H1 (cell line): ENCODE results near the gene PPP2R2B. TPM values are rescaled to one million over a fixed set of nuclear protein-coding genes. Genes with fewer than 3 reads are reported as not detected.

ENCODE experiments used
- CTCF ChIA-PET: fragments of 300-600 bp; sonication (Branson Sonifier 250); formaldehyde crosslinking; loops from one replicate; lab custom pipeline; 2021; ENCODE audit not compliant: partially characterized antibody; lab: Charles Lee
- POLR2A ChIA-PET: fragments of 300-600 bp; sonication (Branson Sonifier 250); formaldehyde crosslinking; loops from one replicate; lab custom pipeline; 2021; ENCODE audit warnings: inconsistent platforms; ENCODE audit not compliant: partially characterized antibody; lab: Charles Lee
- DNase-seq, 2 experiments: peaks; one replicate each; pipeline versions ENCODE4 v3.0.0 to v3.0.0-alpha.2; 2010 to 2022; ENCODE audit warnings: low spot score in 2 of 2, low read depth in 1 of 2, mixed read lengths in 1 of 2
- FAIRE-seq: peaks from 2 replicates; lab custom pipeline; 2011; peaks lifted over from hg19 to GRCh38; lab: Jason Lieb, UNC
- H2AFZ ChIP-seq: 2 replicates; pipeline ENCODE4 v1.8.1; 2012; ENCODE audit warnings: low read length, inconsistent platforms
- H2AK5ac ChIP-seq: 2 replicates; pipeline ENCODE4 v1.6.1; 2013; ENCODE audit warnings: low read depth, low read length
- H2BK120ac ChIP-seq: replicated peaks from 2 replicates; pipeline ENCODE3; 2013; ENCODE audit warnings: low read depth, low read length, inconsistent platforms
- H2BK12ac ChIP-seq: 2 replicates; pipeline ENCODE4 v1.6.1; 2013; ENCODE audit warnings: low read depth, low read length
- H2BK15ac ChIP-seq: 2 replicates; pipeline ENCODE4 v1.6.1; 2013; ENCODE audit warnings: low read length
- H2BK20ac ChIP-seq: 2 replicates; pipeline ENCODE4 v1.6.1; 2013; ENCODE audit warnings: low read length
- H2BK5ac ChIP-seq: 2 replicates; pipeline ENCODE4 v1.6.1; 2013; ENCODE audit warnings: low read depth, low read length
- H3K14ac ChIP-seq: 2 replicates; pipeline ENCODE4 v1.6.1; 2013; ENCODE audit warnings: inconsistent platforms; ENCODE audit not compliant: insufficient read length
- H3K18ac ChIP-seq: 2 replicates; pipeline ENCODE4 v1.6.1; 2013; ENCODE audit warnings: low read length; ENCODE audit errors: extremely low read depth
- H3K23ac ChIP-seq: 2 replicates; pipeline ENCODE4 v1.6.1; 2013; ENCODE audit warnings: inconsistent platforms; ENCODE audit not compliant: insufficient read length
- H3K23me2 ChIP-seq: 2 replicates; pipeline ENCODE4 v1.6.1; 2013; ENCODE audit warnings: low read depth, low read length
- H3K27ac ChIP-seq: 2 replicates; pipeline ENCODE4 v1.6.1; 2011; ENCODE audit warnings: low read depth, low read length, inconsistent platforms
- H3K27me3 ChIP-seq, 4 experiments: replicated peaks in 1 of 4; 1 replicate in 1 of 4; 2 replicates in 3 of 4; pipeline versions ENCODE4 v1.6.1 to v1.8.1; 2011 to 2013; ENCODE audit warnings: low read length in 3 of 4, mild to moderate bottlenecking in 3 of 4, inconsistent platforms in 2 of 4, mixed read lengths in 2 of 4, moderate library complexity in 1 of 4; ENCODE audit not compliant: control insufficient read depth in 3 of 4, insufficient read depth in 3 of 4; ENCODE audit errors: extremely low read depth in 1 of 4
- H3K36me3 ChIP-seq, 4 experiments: 2 replicates each; pipeline versions ENCODE4 v1.6.1 to v1.8.1; 2011 to 2013; ENCODE audit warnings: mild to moderate bottlenecking in 4 of 4, low read length in 3 of 4, moderate library complexity in 2 of 4, control low read depth in 1 of 4, inconsistent platforms in 1 of 4; ENCODE audit not compliant: insufficient read depth in 4 of 4, control insufficient read depth in 2 of 4
- H3K4ac ChIP-seq: replicated peaks from 2 replicates; pipeline ENCODE3; 2013; ENCODE audit warnings: low read length, low read depth, mixed read lengths, inconsistent platforms; ENCODE audit not compliant: insufficient read length
- H3K4me1 ChIP-seq, 4 experiments: replicated peaks in 1 of 4; 1 replicate in 1 of 4; 2 replicates in 3 of 4; pipeline versions ENCODE4 v1.6.1 to v1.8.1; 2011 to 2013; ENCODE audit warnings: low read length in 3 of 4, inconsistent platforms in 2 of 4, mixed read lengths in 1 of 4; ENCODE audit not compliant: insufficient read depth in 4 of 4, control insufficient read depth in 3 of 4
- H3K4me2 ChIP-seq, 2 experiments: 2 replicates each; pipeline versions ENCODE4 v1.6.1 to v1.8.1; 2011 to 2013; ENCODE audit warnings: low read depth in 2 of 2, low read length in 2 of 2, control low read depth in 1 of 2, inconsistent platforms in 1 of 2, mild to moderate bottlenecking in 1 of 2; ENCODE audit not compliant: insufficient read depth in 1 of 2
- H3K4me3 ChIP-seq, 4 experiments: fragments of 200-600, 300-600 bp in 1 of 4; sonication (generic), shearing (Covaris generic), sonication (Bioruptor Twin) in 1 of 4; 2 replicates each; pipeline versions ENCODE4 v1.5.1 to v1.8.1; 2011 to 2016; ENCODE audit warnings: low read length in 4 of 4, low read depth in 3 of 4, control low read depth in 2 of 4, inconsistent platforms in 2 of 4, mild to moderate bottlenecking in 2 of 4, mixed read lengths in 1 of 4, moderate library complexity in 1 of 4; ENCODE audit not compliant: insufficient read depth in 2 of 4; ENCODE audit errors: extremely low read depth in 1 of 4
- H3K56ac ChIP-seq: replicated peaks from 2 replicates; pipeline ENCODE3; 2013; ENCODE audit warnings: low read depth, mild to moderate bottlenecking, mixed read lengths, low read length, inconsistent platforms; ENCODE audit not compliant: insufficient read length
- H3K79me1 ChIP-seq: 2 replicates; pipeline ENCODE4 v1.6.1; 2013; ENCODE audit warnings: low read depth, low read length, control low read depth
- H3K79me2 ChIP-seq, 2 experiments: 2 replicates each; pipeline versions ENCODE4 v1.6.1 to v1.8.1; 2012 to 2013; ENCODE audit warnings: low read length in 2 of 2, mild to moderate bottlenecking in 2 of 2, inconsistent platforms in 1 of 2; ENCODE audit not compliant: insufficient read depth in 2 of 2, control insufficient read depth in 1 of 2
- H3K9ac ChIP-seq, 4 experiments: replicated peaks in 1 of 4; 1 replicate in 1 of 4; 2 replicates in 3 of 4; pipeline versions ENCODE4 v1.6.1 to v1.8.1; 2011 to 2013; ENCODE audit warnings: low read depth in 3 of 4, low read length in 3 of 4, control low read depth in 2 of 4, mild to moderate bottlenecking in 2 of 4, moderate library complexity in 2 of 4, inconsistent platforms in 1 of 4; ENCODE audit errors: extremely low read depth in 1 of 4
- H3K9me3 ChIP-seq, 2 experiments: 2 replicates each; pipeline versions ENCODE4 v1.6.1 to v1.8.1; 2012 to 2013; ENCODE audit warnings: mild to moderate bottlenecking in 2 of 2, moderate library complexity in 2 of 2, control low read depth in 1 of 2, inconsistent platforms in 1 of 2, low read depth in 1 of 2, low read length in 1 of 2, mixed read lengths in 1 of 2; ENCODE audit not compliant: insufficient read depth in 2 of 2
- H4K20me1 ChIP-seq, 2 experiments: replicated peaks in 1 of 2; 2 replicates each; pipeline versions ENCODE3 to v1.8.1; 2011 to 2013; ENCODE audit warnings: inconsistent platforms in 2 of 2, low read length in 2 of 2, mild to moderate bottlenecking in 1 of 2; ENCODE audit not compliant: insufficient read depth in 2 of 2, control insufficient read depth in 1 of 2
- H4K5ac ChIP-seq: 2 replicates; pipeline ENCODE4 v1.6.1; 2013; ENCODE audit warnings: low read length, low read depth, mixed read lengths, inconsistent platforms; ENCODE audit not compliant: insufficient read length
- H4K8ac ChIP-seq: 2 replicates; pipeline ENCODE4 v1.8.0; 2013; ENCODE audit warnings: mild to moderate bottlenecking, moderate library complexity, low read length, inconsistent platforms; ENCODE audit not compliant: insufficient read depth; ENCODE audit errors: extremely low read depth
- H4K91ac ChIP-seq: replicated peaks from 2 replicates; pipeline ENCODE3; 2013; ENCODE audit warnings: low read length, mixed read lengths, inconsistent platforms; ENCODE audit not compliant: insufficient read length
- CEBPB ChIP-seq: IDR thresholded peaks from 2 replicates; pipeline ENCODE4 v1.6.1; 2012; ENCODE audit warnings: low read depth, low read length
- CREB1 ChIP-seq: IDR thresholded peaks from 2 replicates; pipeline ENCODE4 v1.6.1; 2012; ENCODE audit warnings: inconsistent platforms
- RAD21 ChIP-seq, 2 experiments: IDR thresholded peaks in 1 of 2; conservative IDR thresholded peaks in 1 of 2; 2 replicates each; pipeline ENCODE4 v1.6.1; 2011; ENCODE audit warnings: low read depth in 2 of 2, low read length in 2 of 2, improper control_type of control experiment in 1 of 2, inconsistent platforms in 1 of 2, mild to moderate bottlenecking in 1 of 2, moderate library complexity in 1 of 2
- SP2 ChIP-seq: IDR thresholded peaks from 2 replicates; pipeline ENCODE4 v1.6.1; 2012; ENCODE audit warnings: mild to moderate bottlenecking, low read length, inconsistent platforms
- SP4 ChIP-seq: IDR thresholded peaks from 2 replicates; pipeline ENCODE4 v1.6.1; 2012; ENCODE audit warnings: low read length, inconsistent platforms
- YY1 ChIP-seq: IDR thresholded peaks from 2 replicates; pipeline ENCODE4 v1.6.1; 2011; ENCODE audit warnings: low read depth, mild to moderate bottlenecking, low read length
- WGBS, 2 experiments: shearing (Covaris generic) in 1 of 2; methylation state at CpG; one replicate each; pipeline versions ENCODE4 v1.1.6 to v1.1.7; 2013 to 2015; ENCODE audit warnings: low lambda C conversion rate in 2 of 2, mixed read lengths in 2 of 2, inconsistent platforms in 1 of 2, low coverage in 1 of 2, missing lambda C conversion rate in 1 of 2; ENCODE audit not compliant: insufficient replicate concordance in 2 of 2, insufficient coverage in 1 of 2, insufficient read length in 1 of 2; ENCODE audit errors: extremely low coverage in 1 of 2, missing lambda C conversion rate in 1 of 2; 5-methylcytosine and 5-hydroxymethylcytosine counted together
- polyA plus RNA-seq, 7 experiments: library from polyadenylated mRNA; depleted of rRNA in 3 of 7; stranded (reverse) in 5 of 7; unstranded in 2 of 7; fragments of >200 nt in 5 of 7; fragments of 200-250 nt in 2 of 7; gene quantifications; 1 replicate in 5 of 7; 2 replicates in 1 of 7; 4 replicates in 1 of 7; pipeline versions ENCODE4 v1.2.1 to v1.2.3, GENCODE V29; 2011 to 2013; ENCODE audit warnings: missing spikeins in 2 of 7, mixed read lengths in 2 of 7
- total RNA-seq: library from RNA; stranded (reverse); fragmentation: NEBNext Ultra II Directional; extraction: Animal tissue kit (Norgen Biotek cat#: 25700); gene quantifications from 2 replicates; pipeline ENCODE4 v1.2.1, GENCODE V29; 2021
- TF ChIP-seq, protein P1 (sequence below): IDR thresholded peaks from 2 replicates; pipeline ENCODE4 v1.6.1; 2011; ENCODE audit warnings: low read depth, mild to moderate bottlenecking, low read length; ENCODE audit not compliant: insufficient read depth
- TF ChIP-seq, protein P2 (sequence below), 3 experiments: IDR thresholded peaks; 1 replicate in 2 of 3; 2 replicates in 1 of 3; pipeline versions ENCODE4 v1.5.1 to v1.6.1; 2011; ENCODE audit warnings: low read length in 3 of 3, mild to moderate bottlenecking in 3 of 3, inconsistent platforms in 2 of 3, low read depth in 1 of 3, moderate library complexity in 1 of 3; ENCODE audit not compliant: insufficient read depth in 1 of 3; ENCODE audit errors: control extremely low read depth in 1 of 3

The PPP2R2B gene
- total and polyA plus RNA-seq, 2 of the 8 experiments (the other 6 are each of a cell fraction or from before 2014, with no cell fraction given), result 21.1 to 37.1 TPM

DNA sequence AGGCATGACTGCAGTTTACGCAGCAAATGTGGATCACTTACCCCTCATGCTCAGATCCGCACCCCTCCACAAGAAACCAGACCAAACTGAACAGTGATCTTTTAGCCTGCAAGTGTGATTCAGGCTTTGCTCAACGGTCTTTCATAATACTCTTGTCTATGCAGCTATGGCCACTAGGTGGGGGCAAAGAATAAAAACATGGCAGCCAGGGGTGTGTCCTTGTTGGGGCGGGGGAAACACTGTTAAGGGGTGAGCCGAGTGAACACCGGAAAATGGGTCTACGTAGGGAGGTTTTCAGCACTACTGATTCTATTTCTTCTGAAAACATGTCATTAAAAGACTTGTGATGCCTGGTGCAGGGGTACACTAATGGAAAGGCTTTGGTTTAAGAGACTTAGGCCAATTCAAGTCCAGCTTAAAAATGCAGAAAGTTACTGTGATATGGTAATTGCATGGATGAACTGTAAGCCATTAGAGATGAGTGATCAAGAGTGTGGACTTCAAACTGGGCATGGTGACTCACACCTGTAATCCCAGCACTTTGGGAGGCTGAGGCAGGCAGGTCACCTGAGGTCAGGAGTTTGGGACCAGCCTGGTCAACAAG is 312.7 kb downstream of the PPP2R2B start:
- H3K9ac ChIP-seq, result no peak overlapping the region
- no peak overlapping the region for H3K14ac ChIP-seq
- no peak overlapping the region for H4K5ac ChIP-seq
- no peak overlapping the region for H4K91ac ChIP-seq
- H3K56ac ChIP-seq, result no peak overlapping the region
- H4K8ac ChIP-seq, result no peak overlapping the region
- 47% methylated on average over 7 of the region's 7 CpGs; no CpG with 5 or more reads in 1 of the 2 experiments for WGBS, 2 experiments
- CTCF ChIA-PET, result interaction anchor here (0.7 to 2.9 kb wide), 31 partner anchors 9 to 623 kb away, joined by 3 to 29 read pairs (median 3); no protein-coding TSS in a partner anchor
- no peak overlapping the region for H2AK5ac ChIP-seq
- no peak overlapping the region for H3K4ac ChIP-seq
- no peak overlapping the region for H3K23ac ChIP-seq
- no peak overlapping the region for H2BK5ac ChIP-seq
- H3K36me3 ChIP-seq, result no peaks in the 10 kb centered on the region
- no peaks in the 10 kb centered on the region; the same call in none of the 2 replicates for H3K23me2 ChIP-seq
- peaks cover 0 to 7% (median 3%) of the 10 kb centered on the region in 4 experiments; a peak in 3 of 7 replicates for H3K4me1 ChIP-seq
- POLR2A ChIA-PET, result no interaction called here
- no peaks in the 10 kb centered on the region for H4K20me1 ChIP-seq
- peak overlapping the region; percentile 64; the same call in 1 of the 2 replicates for H2AFZ ChIP-seq
- no peak overlapping the region for H3K27ac ChIP-seq
- DNase-seq (peak in 1 of 2 experiments; percentile 74), FAIRE-seq (peak; percentile 89)
- no peak overlapping the region for H3K4me2 ChIP-seq
- TF ChIP-seq RAD21 (IDR thresholded peaks at IDR 0.05 in 1 of 2, conservative IDR thresholded peaks at IDR 0.05 in 1 of 2; ENCODE audit: low read depth in 2 of 2, low read length in 2 of 2) (peak; percentile 80 to 89), SP4 (no peak), YY1 (peak; percentile 94), CREB1 (0 out of 2 replicates have a peak, but pooled peaks have one; percentile 18), SP2 (no peak), CEBPB (peak; percentile 32; the same call in 1 of the 2 replicates)
- TF ChIP-seq, protein P1, sequence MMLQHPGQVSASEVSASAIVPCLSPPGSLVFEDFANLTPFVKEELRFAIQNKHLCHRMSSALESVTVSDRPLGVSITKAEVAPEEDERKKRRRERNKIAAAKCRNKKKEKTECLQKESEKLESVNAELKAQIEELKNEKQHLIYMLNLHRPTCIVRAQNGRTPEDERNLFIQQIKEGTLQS, result 0 out of 2 replicates have a peak, but pooled peaks have one; percentile 5
- TF ChIP-seq, protein P2, sequence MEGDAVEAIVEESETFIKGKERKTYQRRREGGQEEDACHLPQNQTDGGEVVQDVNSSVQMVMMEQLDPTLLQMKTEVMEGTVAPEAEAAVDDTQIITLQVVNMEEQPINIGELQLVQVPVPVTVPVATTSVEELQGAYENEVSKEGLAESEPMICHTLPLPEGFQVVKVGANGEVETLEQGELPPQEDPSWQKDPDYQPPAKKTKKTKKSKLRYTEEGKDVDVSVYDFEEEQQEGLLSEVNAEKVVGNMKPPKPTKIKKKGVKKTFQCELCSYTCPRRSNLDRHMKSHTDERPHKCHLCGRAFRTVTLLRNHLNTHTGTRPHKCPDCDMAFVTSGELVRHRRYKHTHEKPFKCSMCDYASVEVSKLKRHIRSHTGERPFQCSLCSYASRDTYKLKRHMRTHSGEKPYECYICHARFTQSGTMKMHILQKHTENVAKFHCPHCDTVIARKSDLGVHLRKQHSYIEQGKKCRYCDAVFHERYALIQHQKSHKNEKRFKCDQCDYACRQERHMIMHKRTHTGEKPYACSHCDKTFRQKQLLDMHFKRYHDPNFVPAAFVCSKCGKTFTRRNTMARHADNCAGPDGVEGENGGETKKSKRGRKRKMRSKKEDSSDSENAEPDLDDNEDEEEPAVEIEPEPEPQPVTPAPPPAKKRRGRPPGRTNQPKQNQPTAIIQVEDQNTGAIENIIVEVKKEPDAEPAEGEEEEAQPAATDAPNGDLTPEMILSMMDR (IDR thresholded peaks at IDR 0.05; ENCODE audit: control extremely low read depth in 1 of 3, insufficient read depth in 1 of 3, low read depth in 1 of 3, low read length in 3 of 3), result peak; percentile 47 to 86 (median 75)
- no peak overlapping the region for H2BK12ac ChIP-seq
- no peaks in the 10 kb centered on the region for H3K79me1 ChIP-seq
- H3K27me3 ChIP-seq, result no peaks in the 10 kb centered on the region
- H2BK20ac ChIP-seq, result no peak overlapping the region
- no peak overlapping the region for H3K4me3 ChIP-seq
- no peak overlapping the region for H2BK120ac ChIP-seq
- H3K79me2 ChIP-seq, result no peaks in the 10 kb centered on the region
- H3K9me3 ChIP-seq, result peaks cover 4 to 8% of the 10 kb centered on the region in 2 experiments; a peak in 1 of 4 replicates
- H2BK15ac ChIP-seq, result no peak overlapping the region
- H3K18ac ChIP-seq, result no peak overlapping the region
